BJ (cell line): ENCODE results near the gene MAP7D1. TPM values are rescaled to one million over a fixed set of nuclear protein-coding genes. Genes with fewer than 3 reads are reported as not detected.

Experiments
- CTCF ChIA-PET: fragments of 350-600 bp; formaldehyde crosslinking; extraction: SDS; loops from one replicate; lab custom pipeline; 2021; ENCODE audit warnings: antibody characterized with exemption, inconsistent platforms; lab: Yijun Ruan, JAX
- POLR2A ChIA-PET: fragments of 300-600 bp; sonication (Branson Sonifier 250); formaldehyde crosslinking; extraction: SDS; loops from one replicate; lab custom pipeline; 2021; ENCODE audit warnings: antibody characterized with exemption; lab: Charles Lee
- DNase-seq: peaks from one replicate; pipeline ENCODE4 v3.0.0-alpha.2; 2011; ENCODE audit warnings: low read depth
- H3K27me3 ChIP-seq: 2 replicates; pipeline ENCODE4 v1.6.0; 2011; ENCODE audit warnings: low read length; ENCODE audit not compliant: control insufficient read depth, insufficient read depth
- H3K36me3 ChIP-seq: 2 replicates; pipeline ENCODE4 v1.5.1; 2011; ENCODE audit warnings: low read length; ENCODE audit not compliant: control insufficient read depth, insufficient read depth
- H3K4me3 ChIP-seq: 2 replicates; pipeline ENCODE4 v1.5.1; 2011; ENCODE audit warnings: low read depth, mild to moderate bottlenecking, control low read depth, low read length
- polyA plus RNA-seq: library from polyadenylated mRNA; depleted of rRNA; stranded (reverse); fragments of >200 nt; gene quantifications from 2 replicates; pipeline ENCODE4 v1.2.3, GENCODE V29; 2011
- TF ChIP-seq, protein P1 (sequence below): IDR thresholded peaks from 2 replicates; pipeline ENCODE4 v1.5.1; 2011; ENCODE audit warnings: low read depth, mild to moderate bottlenecking, control low read depth, inconsistent platforms, low read length, moderate library complexity; ENCODE audit not compliant: insufficient read depth

MAP7D1 gene
- polyA plus RNA-seq, 1 experiment: 33.7 TPM

DNA sequence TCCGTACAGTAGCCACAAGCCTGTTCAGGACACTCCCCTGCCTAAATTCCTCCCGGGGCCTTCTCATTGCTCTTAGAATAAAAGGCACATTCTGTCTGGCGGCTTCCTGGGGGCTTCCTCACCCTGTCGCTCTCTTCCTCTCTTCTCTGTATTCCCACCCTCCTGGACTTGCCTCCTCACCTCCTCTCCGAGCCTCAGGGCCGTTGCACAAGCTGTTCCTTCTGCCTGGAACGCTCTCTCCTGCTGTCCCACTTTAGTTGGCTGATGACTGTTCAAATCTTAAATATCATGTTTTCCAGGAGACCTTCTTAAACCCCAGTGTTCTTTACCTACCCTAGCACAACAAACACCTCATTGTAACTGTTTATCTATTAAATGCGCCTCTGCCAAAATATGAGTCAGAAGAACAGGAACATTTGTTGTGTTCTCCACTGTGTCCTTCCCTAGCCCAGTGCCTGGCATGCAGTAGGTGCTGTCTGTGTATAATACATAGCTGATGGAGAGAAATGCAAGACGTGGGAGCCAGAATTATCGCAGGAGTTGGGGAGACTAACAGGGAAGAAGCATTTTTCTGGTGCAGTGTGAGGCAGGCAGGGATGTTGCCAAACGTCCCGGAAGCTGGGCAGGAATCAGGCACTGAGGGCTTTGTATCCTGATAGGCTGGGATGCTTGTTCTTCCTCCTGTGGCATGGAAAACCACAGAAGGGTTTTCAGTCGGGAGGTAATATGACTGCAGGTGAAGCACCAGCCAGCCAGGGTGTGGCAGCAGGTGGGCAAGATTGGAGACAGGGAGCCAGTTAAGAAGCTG is 44.2 kb downstream of the MAP7D1 start:
- no peak for DNase-seq
- Histone ChIP-seq H3K4me3 (no peak overlapping the region), H3K27me3 (no peaks in the 10 kb centered on the region), H3K36me3 (no peaks in the 10 kb centered on the region)
- ChIA-PET POLR2A (no interaction called here), CTCF (interaction anchor here (1.2 to 1.3 kb wide), 2 partner anchors 12 to 51 kb away, joined by 3 to 4 read pairs; partner anchors contain the start of gene TRAPPC3)
- TF ChIP-seq, protein P1, sequence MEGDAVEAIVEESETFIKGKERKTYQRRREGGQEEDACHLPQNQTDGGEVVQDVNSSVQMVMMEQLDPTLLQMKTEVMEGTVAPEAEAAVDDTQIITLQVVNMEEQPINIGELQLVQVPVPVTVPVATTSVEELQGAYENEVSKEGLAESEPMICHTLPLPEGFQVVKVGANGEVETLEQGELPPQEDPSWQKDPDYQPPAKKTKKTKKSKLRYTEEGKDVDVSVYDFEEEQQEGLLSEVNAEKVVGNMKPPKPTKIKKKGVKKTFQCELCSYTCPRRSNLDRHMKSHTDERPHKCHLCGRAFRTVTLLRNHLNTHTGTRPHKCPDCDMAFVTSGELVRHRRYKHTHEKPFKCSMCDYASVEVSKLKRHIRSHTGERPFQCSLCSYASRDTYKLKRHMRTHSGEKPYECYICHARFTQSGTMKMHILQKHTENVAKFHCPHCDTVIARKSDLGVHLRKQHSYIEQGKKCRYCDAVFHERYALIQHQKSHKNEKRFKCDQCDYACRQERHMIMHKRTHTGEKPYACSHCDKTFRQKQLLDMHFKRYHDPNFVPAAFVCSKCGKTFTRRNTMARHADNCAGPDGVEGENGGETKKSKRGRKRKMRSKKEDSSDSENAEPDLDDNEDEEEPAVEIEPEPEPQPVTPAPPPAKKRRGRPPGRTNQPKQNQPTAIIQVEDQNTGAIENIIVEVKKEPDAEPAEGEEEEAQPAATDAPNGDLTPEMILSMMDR: no peak

GRCh38 chr1:36203027-36203553 is 47.1 kb downstream of the MAP7D1 start:
- DNase-seq: no peak
- ChIA-PET POLR2A (no interaction called here), CTCF (interaction anchor here (1.1 kb wide), 1 partner anchor 107 kb away, joined by 3 read pairs; no protein-coding TSS in a partner anchor)
- Histone ChIP-seq H3K36me3 (no peaks in the 10 kb centered on the region), H3K4me3 (no peak overlapping the region), H3K27me3 (no peaks in the 10 kb centered on the region)
- TF ChIP-seq, protein P1: no peak

GRCh38 chr1:36203554-36204346 is 47.8 kb downstream of the MAP7D1 start:
- H3K27me3 ChIP-seq: no peaks in the 10 kb centered on the region
- TF ChIP-seq, protein P1: no peak
- ChIA-PET POLR2A (no interaction called here), CTCF (interaction anchor here (1.1 kb wide), 1 partner anchor 107 kb away, joined by 3 read pairs; no protein-coding TSS in a partner anchor)
- H3K4me3 ChIP-seq: no peak overlapping the region
- no peaks in the 10 kb centered on the region for H3K36me3 ChIP-seq
- no peak for DNase-seq

DNA sequence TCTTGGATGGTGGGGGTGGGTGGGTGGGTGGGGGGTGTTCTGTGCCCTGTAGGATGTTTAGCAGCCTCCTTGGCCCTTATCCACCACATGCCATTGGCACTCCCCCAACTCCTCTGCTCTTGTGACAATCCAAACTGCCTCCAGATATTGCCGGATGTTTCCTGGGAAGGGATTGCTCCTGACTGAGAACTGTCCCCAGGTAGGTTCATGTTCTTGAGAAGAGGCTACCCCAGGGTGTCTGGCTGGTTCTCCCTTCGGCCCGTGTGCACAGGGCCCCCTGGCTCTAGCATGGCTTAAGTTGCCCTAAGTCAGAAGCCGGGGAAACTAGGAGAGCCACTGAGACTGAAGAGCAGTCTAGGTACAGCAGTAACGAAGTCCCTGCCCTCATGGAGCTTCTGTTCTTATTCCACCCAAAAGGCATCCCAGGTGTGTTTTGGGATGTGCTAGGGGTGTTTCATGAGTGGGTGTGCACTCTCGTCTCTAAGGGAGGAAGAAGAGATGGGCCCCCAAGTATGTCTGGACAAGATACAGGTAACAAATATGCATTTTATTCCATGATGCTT is 48.5 kb downstream of the MAP7D1 start:
- Histone ChIP-seq H3K4me3 (no peak overlapping the region), H3K27me3 (no peaks in the 10 kb centered on the region), H3K36me3 (no peaks in the 10 kb centered on the region)
- TF ChIP-seq, protein P1: no peak
- ChIA-PET CTCF (no interaction called here), POLR2A (no interaction called here)
- no peak for DNase-seq
